K562 (cell line): ENCODE data around the gene DMAC2L. TPM values are rescaled to one million over a fixed set of nuclear protein-coding genes. Genes with fewer than 3 reads are reported as not detected.

Experiments
- CBFA2T2 ChIP-seq: fragments of 450-650 bp; conservative IDR thresholded peaks from 2 replicates; pipeline ENCODE4 v1.6.1; 2017; ENCODE audit warnings: mild to moderate bottlenecking
- HMBOX1 ChIP-seq: sonication (generic); IDR thresholded peaks from 2 replicates; pipeline ENCODE4 v1.6.1; 2016
- RBM17 ChIP-seq: fragments of 200-400 bp; formaldehyde crosslinking; IDR thresholded peaks from 2 replicates; pipeline ENCODE4 v1.6.1; 2017; ENCODE audit warnings: low read depth, mild to moderate bottlenecking, low read length, borderline replicate concordance
- REST ChIP-seq, 2 experiments: fragments of 450-650 bp; formaldehyde crosslinking in 1 of 2; IDR thresholded peaks; 2 replicates each; pipeline versions ENCODE4 v1.4.0 to v1.6.1; 2014 to 2020; ENCODE audit warnings: mild to moderate bottlenecking in 2 of 2, borderline replicate concordance in 1 of 2, low read depth in 1 of 2
- SFPQ ChIP-seq: fragments of 200-400 bp; formaldehyde crosslinking; IDR thresholded peaks from 2 replicates; pipeline ENCODE4 v1.6.1; 2017; ENCODE audit warnings: mild to moderate bottlenecking, low read depth, low read length, moderate library complexity
- U2AF2 ChIP-seq: fragments of 200-400 bp; formaldehyde crosslinking; optimal IDR thresholded peaks from 2 replicates; pipeline ENCODE3; 2017; ENCODE audit warnings: low read depth, mild to moderate bottlenecking, low read length
- ZBTB11 ChIP-seq, 3 experiments: fragments of 200-800 bp in 1 of 3; fragments of 250-450 bp in 1 of 3; fragments of 450-650 bp in 1 of 3; sonication (Bioruptor Pico) in 1 of 3; sonication (Bioruptor generic) in 1 of 3; formaldehyde crosslinking in 1 of 3; IDR thresholded peaks; 2 replicates each; pipeline versions ENCODE4 v1.6.1 to v1.8.0; 2016 to 2022; ENCODE audit warnings: mild to moderate bottlenecking in 2 of 3, missing genetic modification characterization in 2 of 3, missing compliant biosample characterization in 1 of 3, moderate library complexity in 1 of 3
- ZNF23 ChIP-seq: fragments of 250-450 bp; sonication (Bioruptor Pico); IDR thresholded peaks from 2 replicates; pipeline ENCODE4 v1.4.0; 2020; ENCODE audit warnings: mild to moderate bottlenecking
- ZNF239 ChIP-seq: fragments of 250-450 bp; sonication (Bioruptor Pico); IDR thresholded peaks from 2 replicates; pipeline ENCODE4 v1.4.0; 2020; ENCODE audit warnings: mild to moderate bottlenecking
- polyA plus RNA-seq, 8 experiments: library from polyadenylated mRNA; depleted of rRNA in 4 of 8; stranded (reverse) in 5 of 8; unstranded in 3 of 8; fragments of >200 nt; fragmentation: Nextera tagmentation in 2 of 8; fragmentation: Illumina TruSeq in 1 of 8; extraction: Ambion mirVana in 2 of 8; extraction: Trizol in 1 of 8; gene quantifications; 2 replicates each; pipeline versions ENCODE4 v1.2.1 to v1.2.3, GENCODE V29; 2011 to 2014; ENCODE audit warnings: inconsistent platforms in 1 of 8, missing spikeins in 1 of 8
- total RNA-seq, 7 experiments: library from RNA; depleted of rRNA in 6 of 7; stranded (reverse); fragments of >200 nt in 6 of 7; fragmentation: Illumina TruSeq in 2 of 7; extraction: Trizol in 2 of 7; gene quantifications; 2 replicates each; pipeline versions ENCODE4 v1.2.1 to v1.2.3, GENCODE V29; 2011 to 2021; ENCODE audit warnings: low replicate concordance in 1 of 7

Gene DMAC2L
- total and polyA plus RNA-seq, 9 of the 15 experiments (the other 6 are each of a cell fraction or from before 2014, with no cell fraction given): 4.0 to 37.2 (median 9.3) TPM

GRCh38 chr14:50342221-50343078 is 30.3 kb downstream of the DMAC2L start (continued):
- TF ChIP-seq REST (IDR thresholded peaks at IDR 0.05; ENCODE audit: borderline replicate concordance): peak; percentile 74; the same call in 1 of the 2 replicates
- no peak for TF ChIP-seq REST (CRISPR knock-in tag; IDR thresholded peaks at IDR 0.05; ENCODE audit: low read depth)
- 0 out of 6 replicates have a peak, but pooled peaks of 1 of the 3 experiments have one; percentile 35 for TF ChIP-seq ZBTB11 (CRISPR knock-in tag; IDR thresholded peaks at IDR 0.05)
- TF ChIP-seq ZNF23 (CRISPR knock-in tag): no peak
- TF ChIP-seq SFPQ: no peak
- peak; percentile 66 for TF ChIP-seq CBFA2T2
- TF ChIP-seq HMBOX1: peak; percentile 69
- no peak for TF ChIP-seq ZNF239 (CRISPR knock-in tag)
- no peak for TF ChIP-seq RBM17
- no peak for TF ChIP-seq U2AF2
